Measurements from ENCODE around the gene LRRC14B.
"Not testable (repeated sequence)": the region's sequence is repeated elsewhere in the genome, so short reads cannot be mapped to it uniquely, and the experiment has no call there.

Gene LRRC14B

GRCh38 chr5:223791-224190 lies 32.5 kb downstream of the LRRC14B start:
- no peak overlapping the region for H3K27ac ChIP-seq (replicated peaks)
- H3K27me3 ChIP-seq (ENCODE audit: insufficient read depth, poor library complexity, severe bottlenecking), result no peaks in the 10 kb centered on the region
- TF ChIP-seq, protein P1, sequence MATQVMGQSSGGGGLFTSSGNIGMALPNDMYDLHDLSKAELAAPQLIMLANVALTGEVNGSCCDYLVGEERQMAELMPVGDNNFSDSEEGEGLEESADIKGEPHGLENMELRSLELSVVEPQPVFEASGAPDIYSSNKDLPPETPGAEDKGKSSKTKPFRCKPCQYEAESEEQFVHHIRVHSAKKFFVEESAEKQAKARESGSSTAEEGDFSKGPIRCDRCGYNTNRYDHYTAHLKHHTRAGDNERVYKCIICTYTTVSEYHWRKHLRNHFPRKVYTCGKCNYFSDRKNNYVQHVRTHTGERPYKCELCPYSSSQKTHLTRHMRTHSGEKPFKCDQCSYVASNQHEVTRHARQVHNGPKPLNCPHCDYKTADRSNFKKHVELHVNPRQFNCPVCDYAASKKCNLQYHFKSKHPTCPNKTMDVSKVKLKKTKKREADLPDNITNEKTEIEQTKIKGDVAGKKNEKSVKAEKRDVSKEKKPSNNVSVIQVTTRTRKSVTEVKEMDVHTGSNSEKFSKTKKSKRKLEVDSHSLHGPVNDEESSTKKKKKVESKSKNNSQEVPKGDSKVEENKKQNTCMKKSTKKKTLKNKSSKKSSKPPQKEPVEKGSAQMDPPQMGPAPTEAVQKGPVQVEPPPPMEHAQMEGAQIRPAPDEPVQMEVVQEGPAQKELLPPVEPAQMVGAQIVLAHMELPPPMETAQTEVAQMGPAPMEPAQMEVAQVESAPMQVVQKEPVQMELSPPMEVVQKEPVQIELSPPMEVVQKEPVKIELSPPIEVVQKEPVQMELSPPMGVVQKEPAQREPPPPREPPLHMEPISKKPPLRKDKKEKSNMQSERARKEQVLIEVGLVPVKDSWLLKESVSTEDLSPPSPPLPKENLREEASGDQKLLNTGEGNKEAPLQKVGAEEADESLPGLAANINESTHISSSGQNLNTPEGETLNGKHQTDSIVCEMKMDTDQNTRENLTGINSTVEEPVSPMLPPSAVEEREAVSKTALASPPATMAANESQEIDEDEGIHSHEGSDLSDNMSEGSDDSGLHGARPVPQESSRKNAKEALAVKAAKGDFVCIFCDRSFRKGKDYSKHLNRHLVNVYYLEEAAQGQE (IDR thresholded peaks at IDR 0.05; ENCODE audit: insufficient replicate concordance, low read depth), result no peak
- TF ChIP-seq SPI1 (IDR thresholded peaks at IDR 0.05; ENCODE audit: borderline replicate concordance, low read depth) (no peak), GABPA (IDR thresholded peaks at IDR 0.05; ENCODE audit: low read depth) (no peak), POLR2AphosphoS5 (IDR thresholded peaks at IDR 0.05; ENCODE audit: low read depth) (no peak)
- TF ChIP-seq, protein P2, sequence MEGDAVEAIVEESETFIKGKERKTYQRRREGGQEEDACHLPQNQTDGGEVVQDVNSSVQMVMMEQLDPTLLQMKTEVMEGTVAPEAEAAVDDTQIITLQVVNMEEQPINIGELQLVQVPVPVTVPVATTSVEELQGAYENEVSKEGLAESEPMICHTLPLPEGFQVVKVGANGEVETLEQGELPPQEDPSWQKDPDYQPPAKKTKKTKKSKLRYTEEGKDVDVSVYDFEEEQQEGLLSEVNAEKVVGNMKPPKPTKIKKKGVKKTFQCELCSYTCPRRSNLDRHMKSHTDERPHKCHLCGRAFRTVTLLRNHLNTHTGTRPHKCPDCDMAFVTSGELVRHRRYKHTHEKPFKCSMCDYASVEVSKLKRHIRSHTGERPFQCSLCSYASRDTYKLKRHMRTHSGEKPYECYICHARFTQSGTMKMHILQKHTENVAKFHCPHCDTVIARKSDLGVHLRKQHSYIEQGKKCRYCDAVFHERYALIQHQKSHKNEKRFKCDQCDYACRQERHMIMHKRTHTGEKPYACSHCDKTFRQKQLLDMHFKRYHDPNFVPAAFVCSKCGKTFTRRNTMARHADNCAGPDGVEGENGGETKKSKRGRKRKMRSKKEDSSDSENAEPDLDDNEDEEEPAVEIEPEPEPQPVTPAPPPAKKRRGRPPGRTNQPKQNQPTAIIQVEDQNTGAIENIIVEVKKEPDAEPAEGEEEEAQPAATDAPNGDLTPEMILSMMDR (IDR thresholded peaks at IDR 0.05; ENCODE audit: insufficient read depth, low read length), result no peak
- H3K4me3 ChIP-seq (replicated peaks; ENCODE audit: insufficient read depth, low read length), result no peak overlapping the region
- no peak for DNase-seq (ENCODE audit: low read depth in 1 of 2, low spot score in 1 of 2)

- Histone ChIP-seq H3K4me3 (replicated peaks; ENCODE audit: insufficient read depth, low read length) (no peak overlapping the region), H3K27ac (replicated peaks) (no peak overlapping the region), H3K27me3 (ENCODE audit: insufficient read depth, poor library complexity, severe bottlenecking) (no peaks in the 10 kb centered on the region)
- no peak for DNase-seq (ENCODE audit: low read depth in 1 of 2, low spot score in 1 of 2)
- TF ChIP-seq, protein P2 (IDR thresholded peaks at IDR 0.05; ENCODE audit: insufficient read depth, low read length), result no peak
- no peak for TF ChIP-seq GABPA (IDR thresholded peaks at IDR 0.05; ENCODE audit: low read depth)
- no peak for TF ChIP-seq POLR2AphosphoS5 (IDR thresholded peaks at IDR 0.05; ENCODE audit: low read depth)
- TF ChIP-seq SPI1 (IDR thresholded peaks at IDR 0.05; ENCODE audit: borderline replicate concordance, low read depth), result no peak
- TF ChIP-seq, protein P1 (IDR thresholded peaks at IDR 0.05; ENCODE audit: insufficient replicate concordance, low read depth), result no peak
Measured at GRCh38 chr5:225334-225733, 34.0 kb downstream of the LRRC14B start.

GRCh38 chr5:227375-227774 lies 36.1 kb downstream of the LRRC14B start:
- DNase-seq (ENCODE audit: low read depth in 1 of 2, low spot score in 1 of 2), result not testable (repeated sequence)

GRCh38 chr5:228886-229285 lies 37.6 kb downstream of the LRRC14B start:
- no peak for DNase-seq (ENCODE audit: low read depth in 1 of 2, low spot score in 1 of 2)
- Histone ChIP-seq H3K27me3 (ENCODE audit: insufficient read depth, poor library complexity, severe bottlenecking) (no peaks in the 10 kb centered on the region), H3K4me3 (replicated peaks; ENCODE audit: insufficient read depth, low read length) (no peak overlapping the region), H3K27ac (replicated peaks) (no peak overlapping the region)
- TF ChIP-seq SPI1 (IDR thresholded peaks at IDR 0.05; ENCODE audit: borderline replicate concordance, low read depth), result no peak

More at GRCh38 chr5:227375-227774, 36.1 kb downstream of the LRRC14B start:
- H3K27ac ChIP-seq (replicated peaks); H3K4me3 ChIP-seq (replicated peaks; ENCODE audit: insufficient read depth, low read length); H3K27me3 ChIP-seq (ENCODE audit: insufficient read depth, poor library complexity, severe bottlenecking): not testable (repeated sequence)

DNA sequence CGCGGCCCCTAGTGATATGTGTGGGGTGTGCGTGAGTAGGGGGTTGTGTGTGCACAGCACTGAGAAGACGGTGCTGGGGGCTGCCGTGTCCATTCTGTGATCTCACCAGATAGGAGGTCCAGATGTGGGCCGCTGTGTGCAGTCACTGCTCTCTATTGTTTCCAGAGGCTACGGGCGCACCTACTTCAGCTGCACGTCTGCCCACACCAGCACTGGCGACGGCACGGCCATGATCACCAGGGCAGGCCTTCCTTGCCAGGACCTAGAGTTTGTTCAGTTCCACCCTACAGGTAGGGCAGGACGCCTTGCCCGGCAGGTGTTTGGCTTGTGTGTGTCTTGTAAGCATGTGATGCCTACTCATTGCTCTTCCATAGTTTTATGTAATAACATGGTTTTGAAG lies 39.4 kb downstream of the LRRC14B start:
- DNase-seq (ENCODE audit: low read depth in 1 of 2, low spot score in 1 of 2), result no peak
- Histone ChIP-seq H3K27me3 (ENCODE audit: insufficient read depth, poor library complexity, severe bottlenecking) (no peaks in the 10 kb centered on the region), H3K4me3 (replicated peaks; ENCODE audit: insufficient read depth, low read length) (no peak overlapping the region), H3K27ac (replicated peaks) (no peak overlapping the region)
- TF ChIP-seq SPI1 (IDR thresholded peaks at IDR 0.05; ENCODE audit: borderline replicate concordance, low read depth) (no peak), GABPA (IDR thresholded peaks at IDR 0.05; ENCODE audit: low read depth) (no peak), POLR2AphosphoS5 (IDR thresholded peaks at IDR 0.05; ENCODE audit: low read depth) (no peak)
- TF ChIP-seq, protein P1 (IDR thresholded peaks at IDR 0.05; ENCODE audit: insufficient replicate concordance, low read depth), result no peak
- TF ChIP-seq, protein P2 (IDR thresholded peaks at IDR 0.05; ENCODE audit: insufficient read depth, low read length), result no peak

Data from HL-60 (cell line).